B cell (primary cell): ENCODE results near the gene SLC36A1.

Experiments used
- EZH2 ChIP-seq: IDR thresholded peaks from 2 replicates; pipeline ENCODE4 v1.6.1; 2012; ENCODE audit warnings: borderline replicate concordance, low read depth, mild to moderate bottlenecking, moderate library complexity, low read length; ENCODE audit not compliant: insufficient read depth, poor library complexity, severe bottlenecking
- TF ChIP-seq, protein P1 (sequence below): fragments of 200-600 bp; IDR thresholded peaks from one replicate; pipeline ENCODE4 v1.8.0; 2022; ENCODE audit warnings: antibody characterized with exemption, mild to moderate bottlenecking

DNA sequence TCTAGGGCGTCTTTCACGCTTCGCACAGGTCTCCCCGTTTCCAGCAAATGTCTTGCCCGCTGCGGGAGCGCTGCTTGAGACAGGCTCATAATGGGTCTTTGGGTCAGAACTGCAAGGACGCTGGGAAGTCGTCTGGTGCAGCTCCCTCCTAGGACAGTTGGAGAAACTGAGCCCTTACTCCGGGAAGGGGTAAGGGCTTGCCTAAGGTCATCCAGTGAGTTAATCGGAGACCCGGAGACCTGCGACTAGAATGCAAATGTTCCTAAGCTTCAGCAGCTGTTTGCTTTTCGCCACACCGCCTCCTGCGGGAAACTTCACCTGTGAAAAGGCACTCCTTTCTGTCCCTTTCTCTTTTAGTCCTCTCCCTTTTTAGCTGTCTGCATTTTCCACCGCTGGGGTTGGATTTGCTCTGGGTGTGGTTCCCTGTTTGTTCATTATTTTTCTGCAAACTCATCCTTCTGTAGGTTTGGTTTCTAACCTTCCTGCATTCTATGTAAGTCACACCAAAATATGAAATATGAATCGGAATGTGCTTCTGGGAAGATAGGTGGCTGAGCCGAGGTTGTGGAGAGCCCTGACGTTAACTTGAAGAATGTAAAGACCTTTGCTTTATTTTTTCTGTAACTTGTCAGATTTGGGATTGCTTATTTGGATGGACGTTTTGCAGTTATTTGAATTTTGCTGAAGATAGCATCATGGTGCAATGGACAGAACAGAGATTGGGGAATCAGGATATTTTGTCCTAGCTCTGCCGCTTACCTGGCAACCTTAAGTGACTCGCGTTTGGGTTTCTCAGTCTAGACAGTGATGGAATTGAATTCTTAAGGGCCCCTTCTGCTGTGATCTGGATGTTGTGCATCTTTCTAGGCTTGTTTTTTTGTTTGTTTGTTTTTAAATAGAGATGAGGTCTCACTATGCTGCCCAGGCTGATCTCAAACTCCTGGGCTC, 909 bp downstream of the SLC36A1 start:
- TF ChIP-seq, protein P1, sequence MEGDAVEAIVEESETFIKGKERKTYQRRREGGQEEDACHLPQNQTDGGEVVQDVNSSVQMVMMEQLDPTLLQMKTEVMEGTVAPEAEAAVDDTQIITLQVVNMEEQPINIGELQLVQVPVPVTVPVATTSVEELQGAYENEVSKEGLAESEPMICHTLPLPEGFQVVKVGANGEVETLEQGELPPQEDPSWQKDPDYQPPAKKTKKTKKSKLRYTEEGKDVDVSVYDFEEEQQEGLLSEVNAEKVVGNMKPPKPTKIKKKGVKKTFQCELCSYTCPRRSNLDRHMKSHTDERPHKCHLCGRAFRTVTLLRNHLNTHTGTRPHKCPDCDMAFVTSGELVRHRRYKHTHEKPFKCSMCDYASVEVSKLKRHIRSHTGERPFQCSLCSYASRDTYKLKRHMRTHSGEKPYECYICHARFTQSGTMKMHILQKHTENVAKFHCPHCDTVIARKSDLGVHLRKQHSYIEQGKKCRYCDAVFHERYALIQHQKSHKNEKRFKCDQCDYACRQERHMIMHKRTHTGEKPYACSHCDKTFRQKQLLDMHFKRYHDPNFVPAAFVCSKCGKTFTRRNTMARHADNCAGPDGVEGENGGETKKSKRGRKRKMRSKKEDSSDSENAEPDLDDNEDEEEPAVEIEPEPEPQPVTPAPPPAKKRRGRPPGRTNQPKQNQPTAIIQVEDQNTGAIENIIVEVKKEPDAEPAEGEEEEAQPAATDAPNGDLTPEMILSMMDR = no peak
- no peak for TF ChIP-seq EZH2
